ENCODE data around the gene COX4I1.

The COX4I1 gene

GRCh38 chr16:85838876-85839585, 39.5 kb downstream of the COX4I1 start:
- Histone ChIP-seq H3K9me3 (ENCODE audit: control insufficient read depth, insufficient read depth, low read length) (no peaks in the 10 kb centered on the region), H3K4me3 (ENCODE audit: low read depth, low read length) (no peak overlapping the region), H3K4me1 (ENCODE audit: control insufficient read depth, insufficient read depth, low read length) (no peaks in the 10 kb centered on the region), H3K9ac (ENCODE audit: low read depth, low read length) (no peak overlapping the region), H3K36me3 (ENCODE audit: control insufficient read depth, insufficient read depth, low read length) (no peaks in the 10 kb centered on the region), H3K27me3 (ENCODE audit: control insufficient read depth, insufficient read depth, low read length) (no peaks in the 10 kb centered on the region)

GRCh38 chr16:85839681-85840240, 40.3 kb downstream of the COX4I1 start:
- Histone ChIP-seq H3K4me1 (ENCODE audit: control insufficient read depth, insufficient read depth, low read length) (no peaks in the 10 kb centered on the region), H3K9me3 (ENCODE audit: control insufficient read depth, insufficient read depth, low read length) (no peaks in the 10 kb centered on the region)

GRCh38 chr16:85840395-85840794, 40.9 kb downstream of the COX4I1 start:
- no peak overlapping the region for H3K9ac ChIP-seq (ENCODE audit: low read depth, low read length)
- no peaks in the 10 kb centered on the region for H3K27me3 ChIP-seq (ENCODE audit: control insufficient read depth, insufficient read depth, low read length)
- no peak overlapping the region for H3K4me3 ChIP-seq (ENCODE audit: low read depth, low read length)
- no peaks in the 10 kb centered on the region for H3K4me1 ChIP-seq (ENCODE audit: control insufficient read depth, insufficient read depth, low read length)
- H3K9me3 ChIP-seq (ENCODE audit: control insufficient read depth, insufficient read depth, low read length), result no peaks in the 10 kb centered on the region
- H3K36me3 ChIP-seq (ENCODE audit: control insufficient read depth, insufficient read depth, low read length), result no peaks in the 10 kb centered on the region

More at GRCh38 chr16:85839681-85840240, 40.3 kb downstream of the COX4I1 start:
- Histone ChIP-seq H3K9ac (ENCODE audit: low read depth, low read length) (no peak overlapping the region), H3K36me3 (ENCODE audit: control insufficient read depth, insufficient read depth, low read length) (no peaks in the 10 kb centered on the region), H3K4me3 (ENCODE audit: low read depth, low read length) (no peak overlapping the region), H3K27me3 (ENCODE audit: control insufficient read depth, insufficient read depth, low read length) (no peaks in the 10 kb centered on the region)

DNA sequence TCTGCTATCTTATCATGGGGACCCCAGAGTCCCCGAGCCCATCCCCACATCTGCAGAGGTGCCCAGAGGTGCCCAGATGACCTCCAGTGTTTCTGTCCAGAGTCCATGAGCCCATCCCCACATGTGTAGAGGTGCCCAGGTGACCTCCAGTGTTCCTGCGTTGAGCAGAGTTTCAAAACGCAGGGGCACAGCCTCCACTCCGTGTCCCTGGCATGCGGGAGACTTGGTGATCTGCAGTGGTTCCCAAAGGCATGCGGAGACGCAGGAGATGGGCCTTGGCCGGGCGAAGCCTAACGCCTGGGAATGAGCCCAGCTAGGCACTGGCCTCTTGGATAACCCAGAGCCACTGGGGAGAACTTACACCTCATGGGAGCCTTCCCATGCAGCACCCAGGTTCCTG, 41.3 kb downstream of the COX4I1 start:
- H3K4me1 ChIP-seq (ENCODE audit: control insufficient read depth, insufficient read depth, low read length), result no peaks in the 10 kb centered on the region
- no peaks in the 10 kb centered on the region for H3K36me3 ChIP-seq (ENCODE audit: control insufficient read depth, insufficient read depth, low read length)
- H3K27me3 ChIP-seq (ENCODE audit: control insufficient read depth, insufficient read depth, low read length), result no peaks in the 10 kb centered on the region
- H3K9ac ChIP-seq (ENCODE audit: low read depth, low read length), result no peak overlapping the region
- no peaks in the 10 kb centered on the region for H3K9me3 ChIP-seq (ENCODE audit: control insufficient read depth, insufficient read depth, low read length)
- H3K4me3 ChIP-seq (ENCODE audit: low read depth, low read length), result no peak overlapping the region

GRCh38 chr16:85842435-85842834, 42.9 kb downstream of the COX4I1 start:
- Histone ChIP-seq H3K4me1 (ENCODE audit: control insufficient read depth, insufficient read depth, low read length) (no peaks in the 10 kb centered on the region), H3K9ac (ENCODE audit: low read depth, low read length) (no peak overlapping the region), H3K36me3 (ENCODE audit: control insufficient read depth, insufficient read depth, low read length) (no peaks in the 10 kb centered on the region)

GRCh38 chr16:85842848-85843247, 43.4 kb downstream of the COX4I1 start:
- H3K4me3 ChIP-seq (ENCODE audit: low read depth, low read length), result no peak overlapping the region
- H3K9me3 ChIP-seq (ENCODE audit: control insufficient read depth, insufficient read depth, low read length), result no peaks in the 10 kb centered on the region
- H3K9ac ChIP-seq (ENCODE audit: low read depth, low read length), result no peak overlapping the region
- no peaks in the 10 kb centered on the region for H3K27me3 ChIP-seq (ENCODE audit: control insufficient read depth, insufficient read depth, low read length)
- H3K36me3 ChIP-seq (ENCODE audit: control insufficient read depth, insufficient read depth, low read length), result no peaks in the 10 kb centered on the region
- H3K4me1 ChIP-seq (ENCODE audit: control insufficient read depth, insufficient read depth, low read length), result no peaks in the 10 kb centered on the region

More at GRCh38 chr16:85842435-85842834, 42.9 kb downstream of the COX4I1 start:
- Histone ChIP-seq H3K4me3 (ENCODE audit: low read depth, low read length) (no peak overlapping the region), H3K9me3 (ENCODE audit: control insufficient read depth, insufficient read depth, low read length) (no peaks in the 10 kb centered on the region), H3K27me3 (ENCODE audit: control insufficient read depth, insufficient read depth, low read length) (no peaks in the 10 kb centered on the region)

DNA sequence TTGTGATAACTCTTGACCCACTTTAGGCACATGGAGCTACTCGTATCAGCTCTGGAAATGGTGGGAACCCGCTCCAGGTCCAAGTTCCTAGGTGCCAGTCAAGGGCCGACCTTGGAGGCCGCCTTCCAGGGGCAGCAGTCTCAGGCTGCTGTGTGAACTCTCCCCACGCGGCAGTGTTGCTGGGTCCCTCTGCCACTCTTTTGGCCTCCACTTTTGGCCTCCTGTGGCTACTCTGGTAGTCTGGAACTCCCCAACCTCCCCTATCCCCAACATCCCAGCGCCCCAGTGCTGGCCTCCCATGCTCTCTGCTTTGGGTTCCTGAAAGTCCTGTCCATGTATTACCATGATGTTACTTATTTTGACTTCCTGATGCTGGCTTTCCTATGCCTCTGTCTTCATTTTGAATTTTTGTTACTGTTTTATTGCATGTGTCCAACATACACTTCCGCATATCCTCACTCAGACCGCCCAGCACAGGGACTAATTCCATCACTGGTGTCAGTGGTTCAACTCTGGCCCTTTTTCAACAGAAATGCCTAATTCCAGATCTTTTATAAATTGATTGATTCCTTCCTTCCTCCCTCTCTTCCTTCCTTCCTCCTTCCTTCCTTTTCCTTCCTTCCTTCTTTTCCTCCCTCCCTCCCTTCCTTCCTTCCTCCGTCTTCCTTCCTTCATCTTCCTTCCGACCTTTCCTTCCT, 44.1 kb downstream of the COX4I1 start:
- Histone ChIP-seq H3K27me3 (ENCODE audit: control insufficient read depth, insufficient read depth, low read length) (no peaks in the 10 kb centered on the region), H3K9ac (ENCODE audit: low read depth, low read length) (no peak overlapping the region), H3K4me3 (ENCODE audit: low read depth, low read length) (no peak overlapping the region), H3K36me3 (ENCODE audit: control insufficient read depth, insufficient read depth, low read length) (no peaks in the 10 kb centered on the region), H3K4me1 (ENCODE audit: control insufficient read depth, insufficient read depth, low read length) (no peaks in the 10 kb centered on the region), H3K9me3 (ENCODE audit: control insufficient read depth, insufficient read depth, low read length) (no peaks in the 10 kb centered on the region)

- H3K27me3 ChIP-seq (ENCODE audit: control insufficient read depth, insufficient read depth, low read length), result no peaks in the 10 kb centered on the region
- H3K4me1 ChIP-seq (ENCODE audit: control insufficient read depth, insufficient read depth, low read length), result no peaks in the 10 kb centered on the region
- H3K4me3 ChIP-seq (ENCODE audit: low read depth, low read length), result no peak overlapping the region
- H3K9ac ChIP-seq (ENCODE audit: low read depth, low read length), result no peak overlapping the region
- H3K9me3 ChIP-seq (ENCODE audit: control insufficient read depth, insufficient read depth, low read length), result no peaks in the 10 kb centered on the region
- no peaks in the 10 kb centered on the region for H3K36me3 ChIP-seq (ENCODE audit: control insufficient read depth, insufficient read depth, low read length)
Measured at GRCh38 chr16:85844169-85844481, 44.6 kb downstream of the COX4I1 start.

DNA sequence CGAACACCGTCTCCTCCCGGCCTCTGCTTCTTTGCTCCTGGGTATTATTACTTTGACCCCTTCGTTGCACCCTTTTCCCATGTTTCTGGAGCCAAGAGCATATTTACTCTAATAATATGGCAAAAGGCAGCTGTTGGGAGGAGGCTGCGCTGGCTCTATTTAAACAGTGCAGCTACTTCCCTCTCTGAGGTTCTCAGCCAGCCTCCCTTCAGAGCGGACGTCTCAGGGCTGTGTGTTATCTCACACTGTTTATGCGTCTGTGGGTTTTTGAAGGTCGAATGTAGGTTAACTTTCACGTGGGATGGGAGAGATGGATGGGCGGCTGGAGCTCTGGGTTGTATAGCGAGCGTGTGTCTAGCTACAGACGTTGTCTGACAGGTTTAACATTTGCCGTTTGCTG, 45.3 kb downstream of the COX4I1 start:
- H3K4me3 ChIP-seq (ENCODE audit: low read depth, low read length), result no peak overlapping the region
- H3K4me1 ChIP-seq (ENCODE audit: control insufficient read depth, insufficient read depth, low read length), result no peaks in the 10 kb centered on the region
- no peaks in the 10 kb centered on the region for H3K36me3 ChIP-seq (ENCODE audit: control insufficient read depth, insufficient read depth, low read length)
- no peaks in the 10 kb centered on the region for H3K27me3 ChIP-seq (ENCODE audit: control insufficient read depth, insufficient read depth, low read length)
- H3K9ac ChIP-seq (ENCODE audit: low read depth, low read length), result no peak overlapping the region
- no peaks in the 10 kb centered on the region for H3K9me3 ChIP-seq (ENCODE audit: control insufficient read depth, insufficient read depth, low read length)

GRCh38 chr16:85845266-85845665, 45.8 kb downstream of the COX4I1 start:
- no peaks in the 10 kb centered on the region for H3K9me3 ChIP-seq (ENCODE audit: control insufficient read depth, insufficient read depth, low read length)
- no peak overlapping the region for H3K9ac ChIP-seq (ENCODE audit: low read depth, low read length)
- H3K36me3 ChIP-seq (ENCODE audit: control insufficient read depth, insufficient read depth, low read length), result no peaks in the 10 kb centered on the region
- H3K27me3 ChIP-seq (ENCODE audit: control insufficient read depth, insufficient read depth, low read length), result no peaks in the 10 kb centered on the region
- H3K4me1 ChIP-seq (ENCODE audit: control insufficient read depth, insufficient read depth, low read length), result no peaks in the 10 kb centered on the region
- no peak overlapping the region for H3K4me3 ChIP-seq (ENCODE audit: low read depth, low read length)

DNA sequence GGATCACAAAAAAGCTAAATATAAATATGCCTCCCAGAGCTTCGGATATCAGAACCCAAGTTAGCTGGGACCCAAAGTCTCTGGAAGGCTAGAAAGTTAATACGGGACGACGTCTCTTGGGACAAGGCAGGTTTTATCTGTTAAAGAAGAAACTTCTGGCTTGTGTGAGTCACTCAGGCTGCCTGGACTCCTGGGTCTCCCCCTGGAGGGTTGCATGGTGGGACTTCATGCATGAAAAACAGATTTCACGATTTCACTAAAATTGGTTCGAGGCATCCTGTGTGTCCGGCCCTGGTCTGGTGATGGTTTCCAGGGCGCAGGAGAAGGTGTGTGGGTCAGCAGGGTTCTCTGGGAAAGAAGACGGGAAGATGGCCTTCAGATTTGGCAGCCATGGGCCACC, 47.0 kb downstream of the COX4I1 start:
- no peaks in the 10 kb centered on the region for H3K27me3 ChIP-seq (ENCODE audit: control insufficient read depth, insufficient read depth, low read length)
- no peaks in the 10 kb centered on the region for H3K4me1 ChIP-seq (ENCODE audit: control insufficient read depth, insufficient read depth, low read length)

DNA sequence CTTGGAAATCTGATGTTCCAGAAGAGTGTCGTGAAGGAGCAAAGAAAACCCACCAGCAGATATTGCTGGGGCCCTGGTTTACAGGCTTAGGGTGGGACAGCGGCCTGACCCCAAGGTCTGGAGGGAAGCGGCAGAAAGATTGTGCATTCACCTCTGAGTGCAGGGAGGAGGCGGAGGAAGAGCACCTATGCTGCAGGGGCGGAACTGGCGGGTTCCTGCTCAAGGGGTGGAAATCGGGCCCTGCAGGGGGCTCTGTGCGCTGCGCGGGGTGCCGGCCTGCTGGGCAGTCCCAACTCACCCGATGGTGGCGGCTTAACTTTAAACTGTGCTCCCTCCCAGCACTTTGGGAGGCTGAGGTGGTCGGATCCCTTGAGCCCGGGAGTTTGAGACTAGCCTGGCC, 47.5 kb downstream of the COX4I1 start:
- Histone ChIP-seq H3K27me3 (ENCODE audit: control insufficient read depth, insufficient read depth, low read length) (no peaks in the 10 kb centered on the region), H3K9ac (ENCODE audit: low read depth, low read length) (no peak overlapping the region), H3K36me3 (ENCODE audit: control insufficient read depth, insufficient read depth, low read length) (no peaks in the 10 kb centered on the region), H3K4me1 (ENCODE audit: control insufficient read depth, insufficient read depth, low read length) (no peaks in the 10 kb centered on the region), H3K9me3 (ENCODE audit: control insufficient read depth, insufficient read depth, low read length) (no peaks in the 10 kb centered on the region), H3K4me3 (ENCODE audit: low read depth, low read length) (no peak overlapping the region)

More for the DNA sequence above, 47.0 kb downstream of the COX4I1 start:
- H3K9me3 ChIP-seq (ENCODE audit: control insufficient read depth, insufficient read depth, low read length), result no peaks in the 10 kb centered on the region
- H3K9ac ChIP-seq (ENCODE audit: low read depth, low read length), result no peak overlapping the region
- no peak overlapping the region for H3K4me3 ChIP-seq (ENCODE audit: low read depth, low read length)
- H3K36me3 ChIP-seq (ENCODE audit: control insufficient read depth, insufficient read depth, low read length), result no peaks in the 10 kb centered on the region

Measured in iPS-15b (cell line).